Breast epithelium (tissue), 3 donors: ENCODE measurements around the gene PRSS57.

ENCODE experiments used
- POLR2AphosphoS5 ChIP-seq, 3 donors: sonication (generic); formaldehyde crosslinking; IDR thresholded peaks; one replicate each; pipeline ENCODE4 v1.6.1; 2017; ENCODE audit warnings: antibody characterized with exemption in 3 of 3
- TF ChIP-seq, protein P1 (sequence below), 3 donors: fragments of 450-650 bp; IDR thresholded peaks; one replicate each; pipeline ENCODE4 v1.5.1; 2016 to 2017; ENCODE audit warnings: antibody characterized with exemption in 3 of 3, mild to moderate bottlenecking in 3 of 3, moderate library complexity in 3 of 3

- no peak for TF ChIP-seq POLR2AphosphoS5 (IDR thresholded peaks at IDR 0.05)
- TF ChIP-seq, protein P1, sequence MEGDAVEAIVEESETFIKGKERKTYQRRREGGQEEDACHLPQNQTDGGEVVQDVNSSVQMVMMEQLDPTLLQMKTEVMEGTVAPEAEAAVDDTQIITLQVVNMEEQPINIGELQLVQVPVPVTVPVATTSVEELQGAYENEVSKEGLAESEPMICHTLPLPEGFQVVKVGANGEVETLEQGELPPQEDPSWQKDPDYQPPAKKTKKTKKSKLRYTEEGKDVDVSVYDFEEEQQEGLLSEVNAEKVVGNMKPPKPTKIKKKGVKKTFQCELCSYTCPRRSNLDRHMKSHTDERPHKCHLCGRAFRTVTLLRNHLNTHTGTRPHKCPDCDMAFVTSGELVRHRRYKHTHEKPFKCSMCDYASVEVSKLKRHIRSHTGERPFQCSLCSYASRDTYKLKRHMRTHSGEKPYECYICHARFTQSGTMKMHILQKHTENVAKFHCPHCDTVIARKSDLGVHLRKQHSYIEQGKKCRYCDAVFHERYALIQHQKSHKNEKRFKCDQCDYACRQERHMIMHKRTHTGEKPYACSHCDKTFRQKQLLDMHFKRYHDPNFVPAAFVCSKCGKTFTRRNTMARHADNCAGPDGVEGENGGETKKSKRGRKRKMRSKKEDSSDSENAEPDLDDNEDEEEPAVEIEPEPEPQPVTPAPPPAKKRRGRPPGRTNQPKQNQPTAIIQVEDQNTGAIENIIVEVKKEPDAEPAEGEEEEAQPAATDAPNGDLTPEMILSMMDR (IDR thresholded peaks at IDR 0.05), result no peak
Observed at GRCh38 chr19:738509-739128, 43.4 kb upstream of the PRSS57 start.
